Measurements from ENCODE around the gene HAVCR1. TPM values are rescaled to one million over a fixed set of nuclear protein-coding genes. Genes with fewer than 3 reads are reported as not detected.
A peak's percentile ranks its signal among the peaks of the same experiment; 100 is the strongest.

HAVCR1 gene
- total RNA-seq, 4 donors from 2014 or later = 0.60 to 3.7 (median 2.9) TPM; not detected in 1

DNA sequence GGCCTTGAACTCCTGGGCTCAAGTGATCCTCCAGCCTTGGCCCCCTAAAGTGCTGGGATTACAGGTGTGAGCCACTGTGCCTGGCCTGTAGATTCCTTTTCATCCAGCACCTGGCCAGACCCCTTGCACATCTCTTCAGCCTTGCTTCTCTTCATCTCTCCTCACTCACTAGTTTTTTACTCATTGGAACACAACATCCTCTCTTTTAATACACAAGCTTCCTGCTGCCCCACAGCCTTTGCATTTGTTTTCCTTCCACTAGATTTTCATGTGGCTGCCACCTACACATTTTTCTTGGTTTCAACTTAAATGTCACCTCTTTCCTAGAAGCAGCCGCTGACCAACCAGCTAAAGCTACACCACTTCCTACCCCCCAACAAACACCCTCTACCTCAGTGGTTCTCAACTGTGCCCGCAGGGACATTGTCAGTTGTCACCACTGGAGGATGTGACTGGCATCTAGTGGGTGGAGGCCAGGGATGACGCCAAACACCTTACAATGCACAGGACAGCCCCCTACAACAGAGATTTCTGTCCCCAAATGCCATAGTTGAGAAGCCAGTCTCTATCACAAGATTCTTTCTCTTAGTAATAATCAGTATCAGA is 33.7 kb downstream of the HAVCR1 start:
- H3K27me3 ChIP-seq = no peaks in the 10 kb centered on the region
- H3K9me3 ChIP-seq = no peaks in the 10 kb centered on the region
- no peak overlapping the region for H3K27ac ChIP-seq
- peaks cover 0 to 3% (median 0%) of the 10 kb centered on the region in 4 donors for H3K4me1 ChIP-seq
- TF ChIP-seq POLR2AphosphoS5 (IDR thresholded peaks at IDR 0.05) = no peak
- no peak for TF ChIP-seq POLR2A (IDR thresholded peaks at IDR 0.05)
- TF ChIP-seq, protein P1, sequence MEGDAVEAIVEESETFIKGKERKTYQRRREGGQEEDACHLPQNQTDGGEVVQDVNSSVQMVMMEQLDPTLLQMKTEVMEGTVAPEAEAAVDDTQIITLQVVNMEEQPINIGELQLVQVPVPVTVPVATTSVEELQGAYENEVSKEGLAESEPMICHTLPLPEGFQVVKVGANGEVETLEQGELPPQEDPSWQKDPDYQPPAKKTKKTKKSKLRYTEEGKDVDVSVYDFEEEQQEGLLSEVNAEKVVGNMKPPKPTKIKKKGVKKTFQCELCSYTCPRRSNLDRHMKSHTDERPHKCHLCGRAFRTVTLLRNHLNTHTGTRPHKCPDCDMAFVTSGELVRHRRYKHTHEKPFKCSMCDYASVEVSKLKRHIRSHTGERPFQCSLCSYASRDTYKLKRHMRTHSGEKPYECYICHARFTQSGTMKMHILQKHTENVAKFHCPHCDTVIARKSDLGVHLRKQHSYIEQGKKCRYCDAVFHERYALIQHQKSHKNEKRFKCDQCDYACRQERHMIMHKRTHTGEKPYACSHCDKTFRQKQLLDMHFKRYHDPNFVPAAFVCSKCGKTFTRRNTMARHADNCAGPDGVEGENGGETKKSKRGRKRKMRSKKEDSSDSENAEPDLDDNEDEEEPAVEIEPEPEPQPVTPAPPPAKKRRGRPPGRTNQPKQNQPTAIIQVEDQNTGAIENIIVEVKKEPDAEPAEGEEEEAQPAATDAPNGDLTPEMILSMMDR (IDR thresholded peaks at IDR 0.05) = no peak
- no peak for TF ChIP-seq EP300 (IDR thresholded peaks at IDR 0.05; ENCODE audit: low read depth)
- no peak overlapping the region for H3K4me3 ChIP-seq
- in situ Hi-C loops (cut with MboI; ENCODE audit: low pct_ligation_motif_present in 1 of 4, low pct_unique_long_range_greater_than_20kb in 1 of 4, low sequenced_read_pairs in 3 of 4) (no loop called here), intact Hi-C loops (cut with DNase I; ENCODE audit: low total_unique reads) (no loop called here)
- WGBS, 2 donors (ENCODE audit: low coverage in 1 of 2) = 83 to 88% methylated on average over 1 to 3 of the region's 3 CpGs
- peak; percentile 22 for DNase-seq
- H3K36me3 ChIP-seq = no peaks in the 10 kb centered on the region

DNA sequence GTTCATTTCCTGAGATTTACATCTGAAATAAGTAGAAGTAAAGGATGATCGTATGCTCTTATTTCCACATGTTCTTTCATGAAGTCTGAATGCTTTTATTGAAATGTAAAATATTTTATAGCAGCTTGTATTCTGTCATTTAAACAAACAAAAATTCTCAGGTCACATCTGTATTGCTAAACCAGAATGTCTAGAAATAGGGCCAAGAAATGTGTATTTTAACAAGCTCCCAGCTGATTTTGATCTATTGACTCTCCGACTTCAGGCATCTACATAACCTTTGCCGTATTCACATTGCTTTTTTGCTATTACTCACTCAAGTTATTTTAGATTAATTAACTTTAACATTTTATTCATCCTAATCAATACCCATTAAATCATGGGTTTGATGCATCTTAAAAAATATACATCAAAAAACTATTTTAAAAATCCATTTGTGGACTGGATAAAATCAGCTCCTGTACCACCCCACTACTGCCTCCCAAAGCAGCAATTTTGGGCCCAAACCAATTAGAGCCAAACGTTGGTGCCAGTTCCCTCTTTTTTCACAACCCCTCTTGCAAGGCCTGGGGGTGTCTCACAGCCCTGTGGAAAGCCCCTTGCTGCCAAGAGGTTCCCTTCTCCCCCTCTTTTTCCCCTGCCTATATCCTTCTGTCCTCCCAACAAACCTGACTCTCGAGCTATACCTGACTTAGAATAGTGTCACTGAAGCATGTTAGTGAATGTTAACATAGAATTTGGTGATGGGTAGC is 34.5 kb downstream of the HAVCR1 start:
- no peak overlapping the region for H3K4me3 ChIP-seq

GRCh38 chr5:157022024-157022423 is 36.9 kb downstream of the HAVCR1 start:
- TF ChIP-seq, protein P1 (IDR thresholded peaks at IDR 0.05) = no peak
- no peak for TF ChIP-seq POLR2AphosphoS5 (IDR thresholded peaks at IDR 0.05)
- no peak for TF ChIP-seq EP300 (IDR thresholded peaks at IDR 0.05; ENCODE audit: low read depth)
- no peak for TF ChIP-seq POLR2A (IDR thresholded peaks at IDR 0.05)
- intact Hi-C loops (cut with DNase I; ENCODE audit: low total_unique reads) = no loop called here
- no peak for DNase-seq
- no peak overlapping the region for H3K4me3 ChIP-seq
- in situ Hi-C loops (cut with MboI; ENCODE audit: low pct_ligation_motif_present in 1 of 4, low pct_unique_long_range_greater_than_20kb in 1 of 4, low sequenced_read_pairs in 3 of 4) = no loop called here
- H3K27me3 ChIP-seq = no peaks in the 10 kb centered on the region
- H3K9me3 ChIP-seq = peaks cover 9% of the 10 kb centered on the region in 2 donors
- WGBS, 2 donors (ENCODE audit: low coverage in 1 of 2) = 67 to 83% methylated on average over 1 to 2 of the region's 2 CpGs
- no peaks in the 10 kb centered on the region for H3K4me1 ChIP-seq
- no peak overlapping the region for H3K27ac ChIP-seq
- H3K36me3 ChIP-seq = no peaks in the 10 kb centered on the region

More for the DNA sequence above, 34.5 kb downstream of the HAVCR1 start:
- DNase-seq = no peak
- Histone ChIP-seq H3K9me3 (no peaks in the 10 kb centered on the region), H3K4me1 (no peaks in the 10 kb centered on the region), H3K36me3 (no peaks in the 10 kb centered on the region), H3K27ac (no peak overlapping the region), H3K27me3 (no peaks in the 10 kb centered on the region)
- WGBS, 2 donors (ENCODE audit: low coverage in 1 of 2) = 65 to 71% methylated on average over 4 to 5 of the region's 5 CpGs
- intact Hi-C loops (cut with DNase I; ENCODE audit: low total_unique reads) (no loop called here), in situ Hi-C loops (cut with MboI; ENCODE audit: low pct_ligation_motif_present in 1 of 4, low pct_unique_long_range_greater_than_20kb in 1 of 4, low sequenced_read_pairs in 3 of 4) (no loop called here)
- TF ChIP-seq, protein P1 (IDR thresholded peaks at IDR 0.05) = no peak
- TF ChIP-seq POLR2A (IDR thresholded peaks at IDR 0.05) (no peak), POLR2AphosphoS5 (IDR thresholded peaks at IDR 0.05) (no peak), EP300 (IDR thresholded peaks at IDR 0.05; ENCODE audit: low read depth) (no peak)

- H3K27ac ChIP-seq = no peak overlapping the region
- in situ Hi-C loops (cut with MboI; ENCODE audit: low pct_ligation_motif_present in 1 of 4, low pct_unique_long_range_greater_than_20kb in 1 of 4, low sequenced_read_pairs in 3 of 4) (no loop called here), intact Hi-C loops (cut with DNase I; ENCODE audit: low total_unique reads) (no loop called here)
- H3K4me3 ChIP-seq = no peak overlapping the region
- no peaks in the 10 kb centered on the region for H3K36me3 ChIP-seq
- no peaks in the 10 kb centered on the region for H3K27me3 ChIP-seq
- DNase-seq = no peak
- H3K9me3 ChIP-seq = peaks cover 9% of the 10 kb centered on the region in 2 donors
- H3K4me1 ChIP-seq = no peaks in the 10 kb centered on the region
- TF ChIP-seq, protein P1 (IDR thresholded peaks at IDR 0.05) = no peak
- no peak for TF ChIP-seq POLR2AphosphoS5 (IDR thresholded peaks at IDR 0.05)
- no peak for TF ChIP-seq POLR2A (IDR thresholded peaks at IDR 0.05)
- no peak for TF ChIP-seq EP300 (IDR thresholded peaks at IDR 0.05; ENCODE audit: low read depth)
- WGBS, 2 donors (ENCODE audit: low coverage in 1 of 2) = 67 to 70% methylated on average over 2 to 4 of the region's 4 CpGs
These were observed 38.2 kb downstream of the HAVCR1 start for GRCh38 chr5:157020511-157021222.

All from transverse colon (tissue), 4 donors.